ENCODE data around the gene DCXR. TPM values are rescaled to one million over a fixed set of nuclear protein-coding genes. Genes with fewer than 3 reads are reported as not detected.

DCXR gene
- total and polyA plus RNA-seq, 10 of the 15 experiments (the other 5 are each of a cell fraction or from before 2014, with no cell fraction given), result 12.3 to 139 (median 88.9) TPM

- TF ChIP-seq ZNF687 (IDR thresholded peaks at IDR 0.05), result no peak
These were observed 8.5 kb upstream of the DCXR start (continued) for GRCh38 chr17:82045936-82046484.

GRCh38 chr17:82043507-82043906 is 6.0 kb upstream of the DCXR start:
- POLR2A ChIA-PET, result no interaction called here
- intact Hi-C loops (cut with micrococcal nuclease; ENCODE audit: unreplicated experiment), result no loop called here
- H2AFZ ChIP-seq (ENCODE audit: control insufficient read depth, low read depth, low read length), result no peak overlapping the region
- FAIRE-seq (no peak), ATAC-seq (no peak), DNase-seq (ENCODE audit: low read depth, low spot score) (no peak)
- no TSS peak for BruUV-seq (replicated peaks)
- in situ Hi-C loops (cut with MboI), result no loop called here
- no peaks in the 10 kb centered on the region for H4K20me1 ChIP-seq (ENCODE audit: control insufficient read depth, insufficient read depth)
- 61% methylated on average over 16 of the region's 16 CpGs for WGBS (ENCODE audit: insufficient coverage, insufficient replicate concordance, low lambda C conversion rate, missing lambda C conversion rate)
- SMC1A ChIA-PET (ENCODE audit: uncharacterized antibody, unreplicated experiment), result no interaction called here
- no peaks in the 10 kb centered on the region for H3K9me3 ChIP-seq (replicated peaks; ENCODE audit: control insufficient read depth, insufficient read depth, low read length)
- H3K4me2 ChIP-seq (ENCODE audit: control insufficient read depth, insufficient read depth), result no peak overlapping the region
- no peak overlapping the region for H3K9ac ChIP-seq (ENCODE audit: control insufficient read depth, insufficient read depth, low read length)
- H3K27ac ChIP-seq (ENCODE audit: control insufficient read depth, insufficient read depth), result no peak overlapping the region
- no peaks in the 10 kb centered on the region for H3K27me3 ChIP-seq (replicated peaks in 1 of 2; ENCODE audit: control insufficient read depth in 2 of 2, insufficient read depth in 2 of 2, low read length in 1 of 2)
- TF ChIP-seq E2F8 (IDR thresholded peaks at IDR 0.05; ENCODE audit: low read depth, partially characterized antibody) (no peak), NFIC (IDR thresholded peaks at IDR 0.05; ENCODE audit: low read depth, low read length) (no peak), ZNF592 (IDR thresholded peaks at IDR 0.05) (no peak), CEBPB (IDR thresholded peaks at IDR 0.05; ENCODE audit: borderline replicate concordance in 1 of 2, low read depth in 2 of 2, low read length in 2 of 2) (no peak)
- no peaks in the 10 kb centered on the region; the same call in 1 of the 2 replicates for H3K4me1 ChIP-seq (ENCODE audit: control insufficient read depth, insufficient read depth, low read length)
- RAD21 ChIA-PET (ENCODE audit: unreplicated experiment), result no interaction called here
- CTCF ChIA-PET, result interaction anchor here (0.8 kb wide), 1 partner anchor 155 kb away, joined by 3 read pairs; no protein-coding TSS in a partner anchor
- no peaks in the 10 kb centered on the region for H3K36me3 ChIP-seq (ENCODE audit: control insufficient read depth in 2 of 2, insufficient read depth in 2 of 2, low read length in 1 of 2)
- H3K79me2 ChIP-seq (ENCODE audit: control insufficient read depth, insufficient read depth, low read length), result no peaks in the 10 kb centered on the region
- H3K4me3 ChIP-seq, result no peak overlapping the region
